Measurements from ENCODE around the gene ADK. TPM values are rescaled to one million over a fixed set of nuclear protein-coding genes. Genes with fewer than 3 reads are reported as not detected.

The ADK gene
- total and polyA plus RNA-seq, 2 donors (not counting 3 experiments of a cell fraction or from before 2014, with no cell fraction given), result 11.7 to 46.5 TPM

DNA sequence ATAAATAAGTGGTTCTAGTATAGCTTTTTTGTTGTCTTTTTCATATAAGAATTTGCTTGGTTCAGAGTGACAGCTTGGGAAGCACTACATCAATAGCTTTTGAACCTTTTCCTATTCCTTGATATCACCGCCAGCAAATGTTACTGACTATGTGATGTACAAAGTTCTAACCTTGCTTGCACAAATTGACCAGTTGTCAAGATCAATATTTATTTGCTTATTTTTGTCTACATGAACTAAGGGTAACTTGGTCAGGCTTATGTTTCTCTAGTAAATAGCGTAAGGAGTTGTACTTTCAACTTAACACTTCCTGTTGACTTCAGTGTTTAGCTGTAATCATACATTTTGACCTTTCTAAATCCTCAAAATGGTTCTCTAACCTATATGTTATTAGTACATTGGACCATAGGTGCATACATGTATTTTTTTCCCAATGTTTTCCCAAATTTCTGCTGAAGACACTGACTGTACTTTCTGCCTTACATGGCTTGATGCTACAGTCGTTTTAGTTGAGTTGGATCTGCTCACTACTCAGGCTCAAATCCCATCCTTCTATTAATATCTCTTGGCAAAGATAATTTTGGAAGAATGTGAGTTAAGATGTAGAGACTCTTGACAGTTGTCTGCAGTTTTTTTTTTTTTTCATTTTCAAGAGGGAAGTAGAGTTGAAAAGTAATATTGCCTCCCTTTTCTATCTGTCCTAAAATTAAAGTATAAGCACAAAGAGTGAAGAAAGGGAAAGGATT lies 436.3 kb downstream of the ADK start:
- POLR2A ChIA-PET, result no interaction called here
- intact Hi-C loops (cut with micrococcal nuclease) (loop anchor here (5.0 kb wide), 1 partner anchor 320 kb away; no protein-coding TSS in a partner anchor), dilution Hi-C loops (cut with MboI; ENCODE audit: extremely low pct_ligation_motif_present, low sequenced_read_pairs) (no loop called here)
- H3K79me2 ChIP-seq (ENCODE audit: control insufficient read depth, insufficient read depth, low read length), result no peaks in the 10 kb centered on the region
- BruUV-seq (replicated peaks), result no TSS peak
- H3K9me3 ChIP-seq (replicated peaks; ENCODE audit: control insufficient read depth, insufficient read depth, low read length), result no peaks in the 10 kb centered on the region
- no peak overlapping the region for H2AFZ ChIP-seq (ENCODE audit: low read depth, low read length)
- H3K27ac ChIP-seq (ENCODE audit: insufficient read depth, low read depth, low read length), result no peak overlapping the region
- H3K4me2 ChIP-seq (ENCODE audit: insufficient read depth, low read length), result no peak overlapping the region
- DNase-seq (ENCODE audit: low read depth, low spot score), result no peak
- no peaks in the 10 kb centered on the region for H3K9me1 ChIP-seq (replicated peaks; ENCODE audit: control insufficient read depth, extremely low read depth, insufficient read depth, low read length)
- no peaks in the 10 kb centered on the region for H4K20me1 ChIP-seq (replicated peaks; ENCODE audit: control insufficient read depth, extremely low read depth, insufficient read depth, low read length)
- no peak for FAIRE-seq
- H3K4me1 ChIP-seq (ENCODE audit: control insufficient read depth, extremely low read depth, insufficient read depth, low read length), result peaks cover 16% of the 10 kb centered on the region
- TF ChIP-seq FOS (IDR thresholded peaks at IDR 0.05; ENCODE audit: borderline replicate concordance, insufficient read depth, low read length) (no peak), GATA2 (IDR thresholded peaks at IDR 0.05; ENCODE audit: insufficient read depth, insufficient read length, low read depth, low read length) (no peak), JUN (IDR thresholded peaks at IDR 0.05; ENCODE audit: borderline replicate concordance, insufficient read depth, insufficient read length, low read depth) (no peak), POLR2AphosphoS5 (IDR thresholded peaks at IDR 0.05; ENCODE audit: insufficient read depth, low read depth, low read length) (no peak), POLR2A (IDR thresholded peaks at IDR 0.05; ENCODE audit: low read depth, low read length) (no peak), MYC (IDR thresholded peaks at IDR 0.05; ENCODE audit: low read depth, low read length) (no peak), EZH2 (IDR thresholded peaks at IDR 0.05; ENCODE audit: borderline replicate concordance, low read depth, low read length, severe bottlenecking) (no peak)
- TF ChIP-seq, protein P1, sequence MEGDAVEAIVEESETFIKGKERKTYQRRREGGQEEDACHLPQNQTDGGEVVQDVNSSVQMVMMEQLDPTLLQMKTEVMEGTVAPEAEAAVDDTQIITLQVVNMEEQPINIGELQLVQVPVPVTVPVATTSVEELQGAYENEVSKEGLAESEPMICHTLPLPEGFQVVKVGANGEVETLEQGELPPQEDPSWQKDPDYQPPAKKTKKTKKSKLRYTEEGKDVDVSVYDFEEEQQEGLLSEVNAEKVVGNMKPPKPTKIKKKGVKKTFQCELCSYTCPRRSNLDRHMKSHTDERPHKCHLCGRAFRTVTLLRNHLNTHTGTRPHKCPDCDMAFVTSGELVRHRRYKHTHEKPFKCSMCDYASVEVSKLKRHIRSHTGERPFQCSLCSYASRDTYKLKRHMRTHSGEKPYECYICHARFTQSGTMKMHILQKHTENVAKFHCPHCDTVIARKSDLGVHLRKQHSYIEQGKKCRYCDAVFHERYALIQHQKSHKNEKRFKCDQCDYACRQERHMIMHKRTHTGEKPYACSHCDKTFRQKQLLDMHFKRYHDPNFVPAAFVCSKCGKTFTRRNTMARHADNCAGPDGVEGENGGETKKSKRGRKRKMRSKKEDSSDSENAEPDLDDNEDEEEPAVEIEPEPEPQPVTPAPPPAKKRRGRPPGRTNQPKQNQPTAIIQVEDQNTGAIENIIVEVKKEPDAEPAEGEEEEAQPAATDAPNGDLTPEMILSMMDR (IDR thresholded peaks at IDR 0.05; ENCODE audit: extremely low read depth in 1 of 2, insufficient read depth in 1 of 2, low read depth in 1 of 2, low read length in 2 of 2), result no peak
- TF ChIP-seq, protein P2, sequence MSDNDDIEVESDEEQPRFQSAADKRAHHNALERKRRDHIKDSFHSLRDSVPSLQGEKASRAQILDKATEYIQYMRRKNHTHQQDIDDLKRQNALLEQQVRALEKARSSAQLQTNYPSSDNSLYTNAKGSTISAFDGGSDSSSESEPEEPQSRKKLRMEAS (IDR thresholded peaks at IDR 0.05; ENCODE audit: insufficient read depth, insufficient read length), result no peak
- CTCF ChIA-PET, result no interaction called here
- no peaks in the 10 kb centered on the region for H3K27me3 ChIP-seq (ENCODE audit: control insufficient read depth in 2 of 2, insufficient read depth in 2 of 2, low read length in 2 of 2)
- no peaks in the 10 kb centered on the region for H3K36me3 ChIP-seq (ENCODE audit: control insufficient read depth in 2 of 2, extremely low read depth in 1 of 2, insufficient read depth in 2 of 2, low read length in 2 of 2)
- H3K4me3 ChIP-seq (replicated peaks in 1 of 3; ENCODE audit: insufficient read depth in 1 of 3, low read depth in 1 of 3, low read length in 3 of 3), result no peak overlapping the region
- H3K9ac ChIP-seq (replicated peaks; ENCODE audit: extremely low read depth, insufficient read depth, low read length), result no peak overlapping the region

Data from endothelial cell of umbilical vein (primary cell).